Endothelial cell of umbilical vein (primary cell): Measurements from ENCODE around the gene PAX8. TPM values are rescaled to one million over a fixed set of nuclear protein-coding genes. Genes with fewer than 3 reads are reported as not detected.

ENCODE experiments used
- BruUV-seq: library from RNA; stranded (reverse); fragments of 400-500 nt; replicated peaks from 2 replicates; lab custom pipeline; 2021; lab: Mats Ljungman, UMichigan
- CTCF ChIA-PET: fragments of 300-600, 350-600 bp; sonication (Branson Sonifier 250); formaldehyde crosslinking; loops from one replicate; lab custom pipeline; 2021; ENCODE audit warnings: antibody characterized with exemption, inconsistent platforms; lab: Charles Lee
- POLR2A ChIA-PET: fragments of 300-600, 350-600 bp; sonication (Branson Sonifier 250); formaldehyde crosslinking; loops from one replicate; lab custom pipeline; 2021; ENCODE audit warnings: antibody characterized with exemption, inconsistent platforms; lab: Charles Lee
- DNase-seq: peaks from one replicate; pipeline ENCODE4 v3.0.0-alpha.2; 2011; ENCODE audit warnings: low read depth, low spot score
- FAIRE-seq: peaks from 2 replicates; lab custom pipeline; 2011; peaks lifted over from hg19 to GRCh38; lab: Jason Lieb, UNC
- H2AFZ ChIP-seq: 2 replicates; pipeline ENCODE4 v1.6.0; 2012; ENCODE audit warnings: low read depth, low read length, control low read depth, inconsistent platforms
- H3K27ac ChIP-seq: 2 replicates; pipeline ENCODE4 v1.5.1; 2011; ENCODE audit warnings: low read depth, mild to moderate bottlenecking, control low read depth, low read length, moderate library complexity; ENCODE audit not compliant: insufficient read depth
- H3K27me3 ChIP-seq, 2 experiments: 2 replicates each; pipeline versions ENCODE4 v1.6.0 to v1.6.1; 2011; ENCODE audit warnings: low read length in 2 of 2, mixed read lengths in 1 of 2; ENCODE audit not compliant: control insufficient read depth in 2 of 2, insufficient read depth in 2 of 2
- H3K36me3 ChIP-seq, 2 experiments: 2 replicates in 1 of 2; 3 replicates in 1 of 2; pipeline ENCODE4 v1.5.1; 2011; ENCODE audit warnings: low read length in 2 of 2, mild to moderate bottlenecking in 1 of 2, moderate library complexity in 1 of 2; ENCODE audit not compliant: control insufficient read depth in 2 of 2, insufficient read depth in 2 of 2; ENCODE audit errors: extremely low read depth in 1 of 2
- H3K4me1 ChIP-seq: 3 replicates; pipeline ENCODE4 v1.5.1; 2011; ENCODE audit warnings: mild to moderate bottlenecking, low read length; ENCODE audit not compliant: control insufficient read depth, insufficient read depth; ENCODE audit errors: extremely low read depth
- H3K4me2 ChIP-seq: 2 replicates; pipeline ENCODE4 v1.6.1; 2011; ENCODE audit warnings: low read length, control low read depth, mixed read lengths; ENCODE audit not compliant: insufficient read depth
- H3K4me3 ChIP-seq, 3 experiments: fragments of 200-600 bp in 1 of 3; sonication (generic), shearing (Covaris generic) in 1 of 3; replicated peaks in 1 of 3; 2 replicates each; pipeline ENCODE4 v1.5.1; 2011 to 2016; ENCODE audit warnings: control low read depth in 3 of 3, low read length in 3 of 3, mild to moderate bottlenecking in 2 of 3, inconsistent platforms in 1 of 3, low read depth in 1 of 3, moderate library complexity in 1 of 3; ENCODE audit not compliant: insufficient read depth in 1 of 3
- H3K79me2 ChIP-seq: 2 replicates; pipeline ENCODE4 v1.6.0; 2012; ENCODE audit warnings: low read length, inconsistent platforms; ENCODE audit not compliant: control insufficient read depth, insufficient read depth
- H3K9ac ChIP-seq: replicated peaks from 2 replicates; pipeline ENCODE3; 2011; ENCODE audit warnings: low read length, control low read depth; ENCODE audit not compliant: insufficient read depth; ENCODE audit errors: extremely low read depth
- H3K9me1 ChIP-seq: replicated peaks from 3 replicates; pipeline ENCODE4 v1.6.0; 2011; ENCODE audit warnings: mild to moderate bottlenecking, low read length; ENCODE audit not compliant: control insufficient read depth, insufficient read depth; ENCODE audit errors: extremely low read depth
- H3K9me3 ChIP-seq: replicated peaks from 2 replicates; pipeline ENCODE4 v1.5.1; 2012; ENCODE audit warnings: low read length, inconsistent platforms; ENCODE audit not compliant: control insufficient read depth, insufficient read depth
- H4K20me1 ChIP-seq: replicated peaks from 2 replicates; pipeline ENCODE3; 2011; ENCODE audit warnings: mild to moderate bottlenecking, low read length; ENCODE audit not compliant: control insufficient read depth, insufficient read depth; ENCODE audit errors: extremely low read depth
- CTCF ChIP-seq, 2 donors: IDR thresholded peaks; 1 replicate in 1 of 2; 2 replicates in 1 of 2; pipeline ENCODE4 v1.5.1; 2011; ENCODE audit warnings: low read length in 2 of 2, mild to moderate bottlenecking in 2 of 2, moderate library complexity in 2 of 2, control low read depth in 1 of 2, inconsistent platforms in 1 of 2, low read depth in 1 of 2; ENCODE audit not compliant: insufficient read depth in 1 of 2; ENCODE audit errors: extremely low read depth in 1 of 2
- EZH2 ChIP-seq: IDR thresholded peaks from 2 replicates; pipeline ENCODE4 v1.6.1; 2012; ENCODE audit warnings: borderline replicate concordance, low read depth, mild to moderate bottlenecking, moderate library complexity, low read length, inconsistent platforms; ENCODE audit not compliant: severe bottlenecking
- FOS ChIP-seq: IDR thresholded peaks from 2 replicates; pipeline ENCODE4 v1.6.1; 2011; ENCODE audit warnings: mild to moderate bottlenecking, low read length, moderate library complexity, borderline replicate concordance; ENCODE audit not compliant: insufficient read depth
- GATA2 ChIP-seq: IDR thresholded peaks from 2 replicates; pipeline ENCODE4 v1.7.0; 2011; ENCODE audit warnings: low read depth, mild to moderate bottlenecking, moderate library complexity, mixed read lengths, low read length; ENCODE audit not compliant: insufficient read length, insufficient read depth
- JUN ChIP-seq: IDR thresholded peaks from 2 replicates; pipeline ENCODE4 v1.6.1; 2011; ENCODE audit warnings: borderline replicate concordance, low read depth; ENCODE audit not compliant: insufficient read length, insufficient read depth
- MAX ChIP-seq: IDR thresholded peaks from 2 replicates; pipeline ENCODE4 v1.6.1; 2011; ENCODE audit not compliant: insufficient read depth, insufficient read length
- MYC ChIP-seq: IDR thresholded peaks from one replicate; pipeline ENCODE4 v1.6.1; 2011; ENCODE audit warnings: mild to moderate bottlenecking, low read depth, low read length
- POLR2A ChIP-seq: IDR thresholded peaks from 2 replicates; pipeline ENCODE4 v1.6.1; 2012; ENCODE audit warnings: low read depth, mild to moderate bottlenecking, control low read depth, low read length
- POLR2AphosphoS5 ChIP-seq: IDR thresholded peaks from 2 replicates; pipeline ENCODE4 v1.6.1; 2012; ENCODE audit warnings: low read depth, mild to moderate bottlenecking, control low read depth, low read length, moderate library complexity; ENCODE audit not compliant: insufficient read depth
- dilution Hi-C: fragments of 300-500 bp; cut with MboI; formaldehyde crosslinking; loops from one replicate; pipeline ENCODE4 v1.15.0; 2019; ENCODE audit warnings: low sequenced_read_pairs; ENCODE audit not compliant: extremely low pct_ligation_motif_present
- intact Hi-C: fragments of 100-400 bp; cut with micrococcal nuclease; formaldehyde crosslinking; loops from one replicate; pipeline ENCODE4 v1.10.0; 2022
- polyA plus RNA-seq, 4 experiments: library from polyadenylated mRNA; depleted of rRNA in 3 of 4; stranded (reverse) in 3 of 4; unstranded in 1 of 4; fragments of >200 nt; gene quantifications; 2 replicates each; pipeline versions ENCODE4 v1.2.1 to v1.2.3, GENCODE V29; 2011 to 2012; ENCODE audit warnings: missing spikeins in 1 of 4
- total RNA-seq: library from RNA; stranded (reverse); gene quantifications from 2 replicates; pipeline ENCODE4 v1.2.3, GENCODE V29; 2021

The PAX8 gene
- total and polyA plus RNA-seq, 2 donors (not counting 3 experiments of a cell fraction or from before 2014, with no cell fraction given), result 0.22 to 0.62 TPM

GRCh38 chr2:113203217-113203530 is 75.5 kb downstream of the PAX8 start:
- dilution Hi-C loops, result no loop called here
- intact Hi-C loops, result no loop called here
- DNase-seq, result no peak

More at GRCh38 chr2:113203217-113203530, 75.5 kb downstream of the PAX8 start:
- Histone ChIP-seq H3K4me2 (no peak overlapping the region), H3K4me1 (peaks cover 6% of the 10 kb centered on the region), H2AFZ (no peak overlapping the region), H4K20me1 (no peaks in the 10 kb centered on the region), H3K36me3 (no peaks in the 10 kb centered on the region), H3K9me3 (no peaks in the 10 kb centered on the region), H3K9me1 (no peaks in the 10 kb centered on the region), H3K9ac (no peak overlapping the region), H3K4me3 (no peak overlapping the region), H3K79me2 (no peaks in the 10 kb centered on the region), H3K27me3 (no peaks in the 10 kb centered on the region), H3K27ac (no peak overlapping the region)
- TF ChIP-seq GATA2, result no peak
- TF ChIP-seq CTCF (IDR thresholded peaks at IDR 0.05; ENCODE audit: extremely low read depth in 1 of 2, insufficient read depth in 1 of 2, low read depth in 1 of 2, low read length in 2 of 2), result no peak
- no peak for TF ChIP-seq FOS
- TF ChIP-seq MYC, result no peak
- no peak for TF ChIP-seq POLR2A
- TF ChIP-seq MAX, result no peak
- TF ChIP-seq POLR2AphosphoS5, result no peak
- no peak for TF ChIP-seq JUN
- no peak for TF ChIP-seq EZH2
- FAIRE-seq, result no peak
- ChIA-PET POLR2A (no interaction called here), CTCF (interaction anchor here (0.7 to 20.2 kb wide), 15 partner anchors 9 to 187 kb away, joined by 3 to 310 read pairs (median 10); no protein-coding TSS in a partner anchor)
- no TSS peak for BruUV-seq
